SW 1271 (cell line): ENCODE measurements around the gene GRIP1.
A peak's percentile ranks its signal among the peaks of the same experiment; 100 is the strongest.

Experiments
- DNase-seq, 2 experiments: peaks; one replicate each; lab custom pipeline; 2025; lab: John Stamatoyannopoulos, UW

GRIP1 gene

GRCh38 chr12:66380769-66381535, 297.9 kb downstream of the GRIP1 start:
- DNase-seq: no peak

- no peak for DNase-seq
Measured at GRCh38 chr12:66379616-66380015, 299.3 kb downstream of the GRIP1 start.

DNA sequence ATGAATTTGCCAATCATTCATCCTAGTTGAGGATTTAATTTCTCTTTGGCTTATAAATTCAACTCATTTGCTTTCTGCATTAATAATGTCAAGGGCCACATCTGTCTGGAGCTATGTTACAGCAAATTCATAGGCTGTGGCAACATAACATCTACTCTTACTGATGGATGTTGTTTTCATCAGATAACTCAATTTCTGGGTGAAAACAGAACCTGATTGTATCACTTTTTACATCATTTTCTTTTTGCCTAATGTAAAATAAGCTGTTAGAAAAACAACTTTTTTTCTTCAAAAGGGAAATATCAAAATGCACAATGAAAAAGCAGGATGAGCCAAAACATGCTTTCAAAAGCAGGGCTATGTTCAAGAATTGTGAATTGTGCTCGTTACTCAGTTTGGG, 303.3 kb downstream of the GRIP1 start:
- DNase-seq: no peak

DNA sequence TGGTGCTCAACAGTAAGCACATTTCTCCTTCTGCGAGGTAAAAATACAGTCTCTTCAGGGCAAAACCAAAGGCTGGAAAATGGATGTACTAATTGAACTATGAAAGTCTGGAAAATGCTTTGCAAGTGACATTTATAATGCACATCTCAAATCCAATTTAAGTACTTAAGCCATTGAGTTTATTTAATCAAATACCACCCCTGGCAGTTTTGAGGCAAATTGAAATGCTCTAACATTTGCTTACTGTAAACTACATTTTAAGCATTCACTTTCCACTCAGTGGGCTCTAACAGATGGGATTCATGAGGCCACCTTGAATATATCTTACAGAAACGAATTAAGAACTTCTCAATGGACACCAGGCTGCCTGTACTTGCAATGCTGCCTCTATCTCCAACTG, 306.9 kb downstream of the GRIP1 start:
- no peak for DNase-seq

DNA sequence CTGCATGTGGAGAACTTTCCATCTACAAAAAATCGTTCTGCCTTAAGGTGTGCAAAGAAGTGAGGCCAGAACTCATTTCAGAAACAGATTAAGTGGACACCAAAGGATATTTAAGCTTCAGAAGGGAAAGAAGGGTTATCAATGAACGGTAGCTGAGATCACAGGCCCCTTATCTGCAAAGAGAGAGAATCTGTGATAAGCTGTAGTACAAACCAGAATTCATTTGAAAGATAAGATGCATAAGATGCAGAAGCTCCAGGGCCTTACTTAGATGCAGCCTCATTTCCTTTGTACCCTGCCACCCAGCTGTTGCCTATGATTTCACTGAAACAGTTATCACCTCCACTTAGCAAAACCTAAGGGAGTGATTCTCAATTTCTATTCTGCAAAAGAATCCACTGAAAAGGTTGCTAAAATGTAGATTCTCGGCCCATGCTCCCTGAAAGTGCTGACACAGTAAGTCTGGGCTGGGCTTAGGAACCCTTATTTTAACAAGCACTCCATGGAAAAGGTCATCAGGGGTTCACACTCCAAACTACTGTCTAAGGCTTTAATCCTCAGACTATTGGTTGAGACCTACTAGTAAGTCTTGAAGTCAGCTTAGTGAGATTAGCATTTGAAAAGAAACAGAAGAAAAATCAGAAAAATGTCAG, 311.7 kb downstream of the GRIP1 start:
- DNase-seq: no peak

DNA sequence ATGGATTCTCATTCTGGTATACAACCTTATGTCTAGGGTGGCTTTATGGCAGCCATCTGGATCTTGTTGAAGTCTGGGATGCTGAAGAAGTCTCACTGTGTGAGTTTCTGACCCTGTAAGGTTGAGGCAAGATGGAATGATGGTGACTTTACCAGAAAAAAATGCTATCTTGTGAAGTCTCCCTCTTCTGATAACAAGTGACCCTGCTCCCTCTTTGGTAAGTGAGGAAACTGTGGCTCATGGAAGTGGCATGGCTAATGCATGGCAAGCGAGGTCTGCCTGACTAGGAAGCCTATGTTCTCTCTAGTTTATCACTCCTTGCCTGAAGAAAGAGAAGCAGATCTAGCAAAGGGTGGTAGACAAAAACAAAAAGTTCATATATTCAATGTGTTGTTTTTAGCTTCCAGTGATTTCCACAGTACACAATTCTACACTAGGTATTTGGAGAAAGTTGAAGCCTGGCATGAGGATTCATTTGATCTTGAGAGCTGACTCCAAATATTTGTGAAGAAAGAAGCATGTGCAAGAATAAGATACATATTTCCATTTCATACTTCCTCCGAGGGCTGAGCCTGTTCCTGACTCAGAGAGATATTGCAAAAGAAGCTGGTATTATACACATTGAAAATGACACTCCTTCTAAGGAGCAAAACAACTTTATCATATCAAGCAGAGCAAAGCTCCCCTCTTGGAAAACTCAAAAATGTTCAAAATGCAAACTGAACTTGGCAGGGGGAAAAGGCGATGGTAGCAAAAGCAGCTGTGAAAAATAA, 313.0 kb downstream of the GRIP1 start:
- DNase-seq: no peak

DNA sequence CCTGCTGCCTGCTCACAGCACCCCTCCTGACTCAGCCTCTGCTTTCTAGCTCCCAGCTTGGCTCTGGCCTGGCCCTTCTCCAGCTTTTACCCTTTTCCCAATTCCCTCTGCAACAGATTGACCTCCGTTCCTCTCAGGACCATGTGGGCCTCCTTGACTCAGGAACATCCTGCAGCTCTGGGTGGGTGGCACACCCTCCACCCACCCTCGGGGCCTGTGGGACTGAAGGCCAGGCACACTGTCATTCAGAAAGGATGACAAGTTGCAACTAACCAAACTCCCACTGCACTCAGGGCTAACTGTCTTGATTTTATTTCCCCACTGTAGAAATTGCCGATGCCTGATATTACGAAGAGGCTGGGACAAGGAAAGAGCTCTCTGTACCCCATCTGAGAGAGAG, 317.2 kb downstream of the GRIP1 start:
- no peak for DNase-seq

DNA sequence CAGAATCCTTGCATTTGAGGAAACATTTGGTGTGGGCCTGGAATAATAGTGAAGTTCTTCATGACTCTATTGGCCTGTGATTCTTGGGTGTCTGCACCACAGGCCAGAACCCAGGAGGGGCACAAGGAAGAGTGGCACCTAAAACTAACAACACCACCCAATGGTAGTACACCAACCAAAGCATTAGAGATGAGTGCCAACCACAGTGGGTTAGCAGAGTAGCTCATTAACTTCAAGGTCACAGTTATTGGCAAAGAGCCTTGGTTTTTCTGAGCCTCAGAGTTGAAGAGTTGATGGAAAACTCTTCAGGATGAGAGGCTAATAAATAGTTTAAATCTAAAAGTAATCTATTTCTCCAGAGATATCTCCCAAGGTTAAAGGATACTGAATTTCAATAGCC, 319.6 kb downstream of the GRIP1 start:
- DNase-seq: no peak

DNA sequence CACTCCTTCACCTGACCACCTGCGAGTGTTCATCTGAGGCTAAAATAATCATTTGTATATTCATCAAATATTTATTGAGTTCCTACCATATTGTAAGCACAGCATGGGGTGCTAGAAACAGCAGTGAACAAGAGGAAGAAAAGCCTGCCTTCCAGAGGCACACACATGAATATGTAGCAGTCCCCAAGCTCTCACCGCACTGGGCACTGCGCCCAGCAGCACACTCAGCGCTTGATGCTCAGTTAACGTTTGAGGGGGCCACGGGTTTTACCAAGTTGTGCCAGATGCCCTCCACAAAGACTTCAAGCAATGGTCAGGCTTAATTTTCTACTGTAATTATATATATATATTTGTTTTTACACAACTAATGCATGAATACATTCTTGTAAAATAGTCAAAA, 324.6 kb downstream of the GRIP1 start:
- no peak for DNase-seq

GRCh38 chr12:66352899-66353298, 326.0 kb downstream of the GRIP1 start:
- no peak for DNase-seq

DNA sequence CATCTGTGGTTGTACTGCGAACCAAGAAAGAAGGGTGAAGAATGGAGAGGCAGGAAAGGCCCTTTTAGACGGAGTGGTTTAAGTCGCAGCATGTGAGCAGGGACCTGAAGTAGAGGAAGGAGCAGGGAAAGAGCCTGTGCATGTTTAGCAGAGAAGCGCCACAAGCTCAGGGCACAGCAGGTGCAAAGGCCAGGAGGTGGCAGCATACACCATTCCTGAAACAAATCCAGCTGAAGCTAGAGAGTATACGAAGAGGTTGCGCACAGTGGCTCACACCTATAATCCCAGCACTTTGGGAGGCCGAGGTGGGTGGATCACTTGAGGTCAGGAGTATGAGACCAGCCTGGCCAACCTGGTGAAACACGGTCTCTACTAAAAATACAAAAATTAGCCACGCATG, 326.7 kb downstream of the GRIP1 start:
- DNase-seq: peak in 1 of 2 experiments; percentile 27

DNA sequence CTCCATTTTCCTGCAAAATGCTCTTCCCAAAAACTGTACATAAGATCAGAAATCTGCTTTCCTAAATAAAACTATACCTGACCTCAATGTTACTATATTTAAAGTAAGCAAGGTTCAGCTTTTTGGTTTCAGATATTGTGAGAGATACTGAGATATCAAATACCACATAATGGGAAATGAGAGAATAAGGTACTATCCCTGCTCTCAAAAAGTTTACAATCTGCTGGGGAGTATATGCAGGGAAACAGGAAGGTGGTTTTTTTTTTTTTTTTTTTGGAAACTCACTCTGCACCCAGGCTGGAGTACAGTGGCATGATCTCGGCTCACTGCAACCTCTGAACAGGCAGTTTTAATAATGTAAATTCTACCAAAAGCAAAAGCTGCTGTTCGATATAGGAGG, 327.6 kb downstream of the GRIP1 start:
- DNase-seq: no peak

DNA sequence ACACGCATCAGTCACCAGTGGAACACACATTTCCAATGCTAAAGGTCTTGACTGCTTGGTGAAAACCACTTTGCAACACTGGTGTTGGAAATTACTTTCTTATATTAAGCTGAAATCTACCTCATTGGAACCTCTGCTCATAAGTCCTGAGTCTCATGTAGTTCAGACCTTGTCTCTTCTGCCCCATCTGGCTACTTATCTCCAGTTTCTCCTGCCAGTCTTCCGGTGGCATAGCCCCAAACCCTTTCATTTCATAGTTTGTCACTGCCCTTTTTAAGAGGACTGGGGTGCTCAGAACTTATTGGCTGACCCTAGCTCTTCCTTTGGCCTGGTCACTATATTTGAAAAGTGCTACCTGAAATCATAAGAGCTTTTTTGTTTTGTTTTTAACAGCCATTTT, 332.9 kb downstream of the GRIP1 start:
- no peak for DNase-seq

- no peak for DNase-seq
Measured at GRCh38 chr12:66345212-66345611, 333.7 kb downstream of the GRIP1 start.

GRCh38 chr12:66341126-66341525, 337.8 kb downstream of the GRIP1 start:
- no peak for DNase-seq

GRCh38 chr12:66340131-66340530, 338.7 kb downstream of the GRIP1 start:
- DNase-seq: no peak

DNA sequence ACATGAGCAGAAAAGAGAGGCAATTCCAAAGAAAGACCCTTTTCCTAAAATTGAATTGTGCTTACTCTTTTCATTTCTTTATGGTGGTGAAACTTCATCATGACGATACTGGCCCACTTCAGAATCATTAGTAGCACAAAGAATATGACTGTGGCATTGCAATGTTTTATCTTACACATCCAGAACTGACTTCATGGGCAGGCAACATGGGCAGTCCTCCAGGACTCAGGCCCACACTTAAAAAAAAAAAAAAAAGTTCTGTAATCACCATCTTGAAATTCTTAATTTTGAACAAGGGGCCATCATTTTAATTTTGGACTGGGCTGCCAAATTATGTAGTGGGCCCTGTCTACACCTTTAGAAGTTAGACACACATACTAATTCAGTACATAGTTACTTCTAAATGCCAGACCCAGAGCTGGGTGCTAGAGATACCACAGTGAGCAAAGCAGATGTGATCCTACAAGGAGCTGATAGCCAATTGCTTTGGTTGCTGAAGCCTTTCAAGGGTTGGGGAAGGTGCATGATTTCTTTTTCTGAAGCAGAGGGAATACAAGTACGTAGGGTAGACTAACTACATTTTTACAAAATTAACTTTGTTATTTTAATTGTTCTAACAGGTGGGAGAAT, 341.4 kb downstream of the GRIP1 start:
- no peak for DNase-seq

- no peak for DNase-seq
Measured at GRCh38 chr12:66335746-66336145, 343.1 kb downstream of the GRIP1 start.

GRCh38 chr12:66331814-66332213, 347.1 kb downstream of the GRIP1 start:
- no peak for DNase-seq

DNA sequence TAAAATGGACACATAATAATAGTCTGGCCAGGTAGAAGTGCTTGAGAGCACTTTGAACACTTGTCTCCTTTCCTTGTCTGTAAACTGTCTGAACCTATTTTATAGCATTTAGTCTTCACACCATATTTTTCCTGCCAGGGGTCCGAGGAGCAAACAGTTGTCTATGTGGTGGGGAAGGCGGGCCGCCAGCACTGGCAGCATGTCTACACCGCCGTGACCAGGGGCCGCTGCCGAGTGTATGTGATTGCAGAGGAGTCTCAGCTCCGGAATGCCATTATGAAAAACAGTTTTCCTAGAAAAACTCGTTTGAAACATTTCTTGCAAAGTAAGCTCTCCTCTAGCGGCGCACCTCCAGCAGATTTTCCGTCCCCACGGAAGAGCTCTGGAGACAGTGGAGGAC, 347.9 kb downstream of the GRIP1 start:
- no peak for DNase-seq

GRCh38 chr12:66329941-66330340, 348.9 kb downstream of the GRIP1 start:
- DNase-seq: no peak

DNA sequence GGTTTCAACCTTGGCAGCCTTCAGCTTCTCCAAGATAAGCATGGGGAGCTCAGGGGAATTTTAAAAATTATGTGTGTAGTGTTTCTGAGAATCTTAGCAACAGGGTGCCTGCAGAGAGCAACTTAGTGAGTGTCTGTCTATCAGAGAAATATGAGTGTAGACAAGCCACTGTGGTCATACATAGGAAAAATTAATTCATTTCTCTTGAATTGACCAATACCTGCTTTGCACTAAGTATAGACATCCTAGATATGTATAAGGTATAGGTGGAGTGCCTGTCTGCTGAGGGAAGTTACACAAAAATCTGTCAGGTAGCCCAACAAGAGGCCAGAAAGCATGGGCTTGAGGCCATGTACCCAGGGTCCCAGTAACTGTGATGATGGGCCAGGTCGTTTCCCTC, 355.9 kb downstream of the GRIP1 start:
- no peak for DNase-seq

DNA sequence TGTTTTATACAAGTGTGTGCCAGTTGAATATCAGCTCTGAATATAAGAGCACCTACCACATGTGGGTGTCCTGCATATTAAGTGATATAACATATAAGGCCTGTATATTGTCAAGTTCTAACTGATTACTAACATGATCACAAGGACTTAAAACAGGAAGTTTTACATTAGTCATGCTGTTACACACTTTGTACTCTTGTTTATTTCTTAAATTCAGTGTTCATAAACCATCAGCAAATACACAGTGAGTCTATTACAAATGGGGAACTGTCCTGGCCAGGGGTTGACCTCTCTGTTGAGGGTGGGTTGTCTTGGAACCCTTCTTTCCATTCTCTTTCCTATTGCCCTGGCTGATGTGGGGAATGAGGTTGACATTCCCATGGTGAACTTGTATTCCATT, 357.4 kb downstream of the GRIP1 start:
- DNase-seq: no peak
